Retinal pigment epithelial cell (primary cell): ENCODE data around the gene STYXL1.

Source experiments
- DNase-seq: peaks from one replicate; pipeline ENCODE4 v3.0.0-alpha.2; 2010; ENCODE audit warnings: low read depth
- H3K4me3 ChIP-seq: 2 replicates; pipeline ENCODE4 v1.5.1; 2011; ENCODE audit warnings: mild to moderate bottlenecking, low read length, control low read depth, moderate library complexity
- TF ChIP-seq, protein P1 (sequence below): conservative IDR thresholded peaks from 2 replicates; pipeline ENCODE4 v1.5.1; 2011; ENCODE audit warnings: low read depth, low read length, control low read depth, inconsistent platforms

Gene STYXL1

DNA sequence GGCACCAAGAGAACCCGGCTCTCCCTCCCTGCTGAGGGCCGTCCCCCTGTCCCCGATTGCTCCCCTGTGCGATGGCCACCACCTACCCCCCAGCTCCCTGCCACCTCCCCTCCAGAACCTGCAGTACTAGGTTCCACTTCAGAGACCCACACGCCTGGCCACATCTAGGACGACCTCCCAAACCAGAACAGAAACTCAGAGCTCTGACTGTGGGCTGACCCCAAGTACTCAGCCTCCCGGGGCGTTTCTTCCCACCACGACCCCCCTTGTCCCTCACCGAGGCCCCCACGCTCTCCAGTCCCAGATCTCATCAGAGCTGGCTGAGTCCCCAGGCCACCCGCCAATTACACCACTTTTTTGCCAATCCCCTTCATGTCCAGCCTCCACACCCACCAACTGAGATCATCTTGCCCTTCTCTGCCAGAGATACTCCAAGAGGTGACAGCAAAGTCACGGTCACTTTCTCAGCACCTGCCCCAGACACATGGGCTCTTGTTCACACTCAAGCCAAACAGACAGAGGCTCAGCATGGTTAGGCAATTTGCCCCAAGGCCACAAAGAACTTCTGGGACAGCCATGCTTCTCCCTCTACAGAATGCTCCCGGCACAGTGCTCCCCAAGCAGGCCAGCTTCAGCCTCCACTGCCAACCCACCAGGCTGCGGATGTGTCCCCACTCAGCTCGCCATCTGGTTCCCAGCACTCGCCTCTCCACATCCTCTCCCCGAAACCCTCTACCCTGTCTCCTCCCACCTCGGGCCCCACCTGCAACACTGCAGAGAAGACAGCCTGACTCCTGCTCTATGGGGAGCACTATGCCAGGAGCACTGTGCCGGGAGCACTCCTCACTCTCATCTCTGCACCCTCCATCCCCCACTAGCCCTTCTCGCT lies 58.1 kb downstream of the STYXL1 start:
- TF ChIP-seq, protein P1, sequence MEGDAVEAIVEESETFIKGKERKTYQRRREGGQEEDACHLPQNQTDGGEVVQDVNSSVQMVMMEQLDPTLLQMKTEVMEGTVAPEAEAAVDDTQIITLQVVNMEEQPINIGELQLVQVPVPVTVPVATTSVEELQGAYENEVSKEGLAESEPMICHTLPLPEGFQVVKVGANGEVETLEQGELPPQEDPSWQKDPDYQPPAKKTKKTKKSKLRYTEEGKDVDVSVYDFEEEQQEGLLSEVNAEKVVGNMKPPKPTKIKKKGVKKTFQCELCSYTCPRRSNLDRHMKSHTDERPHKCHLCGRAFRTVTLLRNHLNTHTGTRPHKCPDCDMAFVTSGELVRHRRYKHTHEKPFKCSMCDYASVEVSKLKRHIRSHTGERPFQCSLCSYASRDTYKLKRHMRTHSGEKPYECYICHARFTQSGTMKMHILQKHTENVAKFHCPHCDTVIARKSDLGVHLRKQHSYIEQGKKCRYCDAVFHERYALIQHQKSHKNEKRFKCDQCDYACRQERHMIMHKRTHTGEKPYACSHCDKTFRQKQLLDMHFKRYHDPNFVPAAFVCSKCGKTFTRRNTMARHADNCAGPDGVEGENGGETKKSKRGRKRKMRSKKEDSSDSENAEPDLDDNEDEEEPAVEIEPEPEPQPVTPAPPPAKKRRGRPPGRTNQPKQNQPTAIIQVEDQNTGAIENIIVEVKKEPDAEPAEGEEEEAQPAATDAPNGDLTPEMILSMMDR, result no peak
- no peak overlapping the region for H3K4me3 ChIP-seq
- no peak for DNase-seq

DNA sequence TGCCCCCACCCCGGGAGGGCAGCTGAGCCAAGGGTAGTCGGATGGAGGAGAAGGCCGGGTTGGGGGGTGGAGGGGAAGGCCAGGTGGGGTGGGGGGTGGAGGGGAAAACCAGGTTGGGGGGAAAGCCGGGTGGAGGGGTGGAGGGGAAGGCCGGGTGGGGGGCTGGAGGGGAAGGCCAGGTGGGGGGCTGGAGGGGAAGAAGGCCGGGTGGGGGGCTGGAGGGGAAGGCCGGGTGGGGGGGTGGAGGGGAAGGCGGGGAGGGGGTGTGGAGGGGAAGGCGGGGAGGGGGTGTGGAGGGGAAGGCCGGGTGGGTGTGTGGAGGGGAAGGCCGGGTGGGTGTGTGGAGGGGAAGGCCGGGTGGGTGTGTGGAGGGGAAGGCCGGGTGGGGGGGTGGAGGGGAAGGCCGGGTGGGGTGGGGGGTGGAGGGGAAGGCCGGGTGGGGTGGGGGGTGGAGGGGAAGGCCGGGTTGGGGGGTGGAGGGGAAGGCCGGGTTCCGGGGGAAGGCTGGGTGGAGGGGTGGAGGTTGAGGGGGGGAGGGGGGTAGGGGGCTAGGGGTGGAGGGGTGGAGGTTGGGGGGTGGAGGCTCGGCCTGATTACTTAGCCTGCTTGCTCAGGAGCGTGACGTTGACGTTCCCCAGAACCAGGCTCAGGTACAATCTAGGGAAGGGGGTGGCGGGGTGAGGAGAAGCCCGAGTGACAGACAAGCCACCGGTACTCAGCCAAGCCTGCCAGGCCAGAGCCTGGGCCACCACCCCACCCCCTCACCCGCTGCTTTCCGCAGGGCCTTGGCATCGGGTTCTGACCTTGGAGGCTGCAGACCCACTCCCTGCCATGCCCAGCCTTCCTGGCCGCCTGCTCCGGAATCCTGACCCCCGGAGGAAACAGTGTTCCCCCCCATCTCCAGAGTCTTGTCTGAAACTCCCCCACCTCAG lies 59.0 kb downstream of the STYXL1 start:
- no peak overlapping the region for H3K4me3 ChIP-seq
- TF ChIP-seq, protein P1, result no peak
- no peak for DNase-seq

DNA sequence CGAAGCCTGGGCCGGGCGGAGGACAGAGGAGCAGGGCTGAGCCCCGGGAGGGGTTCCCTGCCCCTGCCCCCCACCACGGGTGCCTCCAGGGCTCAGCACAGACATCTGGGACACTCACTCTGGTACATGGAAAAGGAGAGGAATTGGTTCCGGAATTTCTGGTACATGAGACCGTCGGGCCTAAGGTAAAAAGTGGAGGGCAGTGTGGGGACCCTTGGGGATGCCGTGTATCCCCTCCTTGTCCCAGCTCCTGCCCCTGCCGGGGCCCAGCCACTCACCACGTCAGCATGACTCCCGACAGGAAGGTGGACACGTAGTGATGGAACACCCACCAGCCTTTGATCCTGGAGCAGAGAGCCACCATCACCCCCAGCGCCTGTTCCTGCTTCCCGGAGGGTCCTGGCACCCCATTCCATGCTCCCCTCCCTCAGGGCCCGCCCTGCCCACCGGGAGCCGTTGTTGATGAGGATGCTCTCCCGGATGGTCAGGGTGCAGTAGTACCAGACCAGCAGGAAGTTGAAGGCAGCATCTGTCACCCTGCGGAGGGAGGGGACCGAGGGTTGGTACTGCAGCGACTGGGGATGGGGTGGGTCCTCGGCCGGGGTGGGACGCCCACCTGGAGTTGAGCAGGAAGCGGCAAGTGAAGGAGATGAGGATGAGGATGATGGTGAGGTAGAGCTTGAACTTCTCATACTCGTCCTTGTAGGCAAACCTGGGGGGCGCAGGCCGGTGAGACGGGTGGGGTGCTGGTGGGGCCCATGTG lies 59.8 kb downstream of the STYXL1 start:
- no peak overlapping the region for H3K4me3 ChIP-seq
- no peak for DNase-seq
- TF ChIP-seq, protein P1, result no peak

DNA sequence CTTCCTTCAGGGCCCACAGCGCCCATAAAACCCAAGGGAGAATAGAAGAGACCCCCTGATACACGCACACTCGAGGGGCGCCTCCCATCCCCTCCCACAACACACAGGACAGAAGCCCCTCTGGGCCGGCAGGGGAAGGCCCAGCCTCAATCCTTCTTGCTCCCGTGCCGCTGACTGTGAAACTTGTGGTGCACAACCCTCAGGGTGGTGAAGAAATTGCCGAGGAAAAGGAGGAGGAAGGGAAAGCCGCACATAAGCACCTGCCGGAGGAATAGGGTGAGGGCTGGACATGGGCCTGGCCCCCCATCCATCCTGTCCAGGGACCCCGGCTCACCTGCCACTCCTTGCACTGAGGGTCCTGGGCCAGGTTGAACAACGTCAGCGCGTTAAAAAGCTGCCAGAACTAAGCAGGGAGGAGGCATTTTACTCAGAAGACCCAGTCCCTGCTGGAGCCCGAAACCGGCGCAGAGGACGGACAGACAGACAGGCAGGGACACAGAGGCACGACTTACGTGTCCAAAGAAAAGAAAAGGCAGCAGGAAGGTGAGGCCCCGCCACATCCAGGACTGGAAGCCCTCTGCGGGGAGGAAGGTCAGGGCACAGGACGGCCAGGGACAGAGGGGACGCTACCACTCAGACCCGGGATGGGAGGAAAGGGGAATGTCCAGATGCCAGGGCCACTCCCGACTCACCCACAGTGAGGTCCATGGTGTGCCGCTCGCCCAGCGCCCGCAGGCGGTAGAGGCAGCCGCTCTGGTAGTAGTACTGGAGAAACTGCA lies 60.6 kb downstream of the STYXL1 start:
- DNase-seq, result no peak
- no peak overlapping the region for H3K4me3 ChIP-seq
- TF ChIP-seq, protein P1, result no peak

DNA sequence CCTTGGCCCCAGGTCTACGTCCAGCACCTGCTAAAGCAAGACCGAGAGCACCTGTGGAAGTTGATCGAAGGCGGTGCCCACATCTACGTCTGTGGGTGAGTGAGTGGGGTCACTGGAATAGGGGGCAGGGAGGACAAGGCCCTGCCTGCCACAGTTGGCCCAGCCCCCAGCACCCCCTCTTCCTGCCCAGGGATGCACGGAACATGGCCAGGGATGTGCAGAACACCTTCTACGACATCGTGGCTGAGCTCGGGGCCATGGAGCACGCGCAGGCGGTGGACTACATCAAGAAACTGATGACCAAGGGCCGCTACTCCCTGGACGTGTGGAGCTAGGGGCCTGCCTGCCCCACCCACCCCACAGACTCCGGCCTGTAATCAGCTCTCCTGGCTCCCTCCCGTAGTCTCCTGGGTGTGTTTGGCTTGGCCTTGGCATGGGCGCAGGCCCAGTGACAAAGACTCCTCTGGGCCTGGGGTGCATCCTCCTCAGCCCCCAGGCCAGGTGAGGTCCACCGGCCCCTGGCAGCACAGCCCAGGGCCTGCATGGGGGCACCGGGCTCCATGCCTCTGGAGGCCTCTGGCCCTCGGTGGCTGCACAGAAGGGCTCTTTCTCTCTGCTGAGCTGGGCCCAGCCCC lies 61.5 kb downstream of the STYXL1 start:
- no peak overlapping the region for H3K4me3 ChIP-seq
- TF ChIP-seq, protein P1, result no peak
- no peak for DNase-seq
